IMR-90 (cell line): ENCODE measurements around the gene COG8.

Experiments
- BHLHE40 ChIP-seq: fragments of 150-350 bp; IDR thresholded peaks from 2 replicates; pipeline ENCODE4 v1.6.1; 2016; ENCODE audit warnings: mild to moderate bottlenecking, low read depth, low read length
- TF ChIP-seq, protein P1 (sequence below): conservative IDR thresholded peaks from 2 replicates; pipeline ENCODE4 v1.5.1; 2012; ENCODE audit warnings: mild to moderate bottlenecking, low read depth, low read length, improper control_type of control experiment

DNA sequence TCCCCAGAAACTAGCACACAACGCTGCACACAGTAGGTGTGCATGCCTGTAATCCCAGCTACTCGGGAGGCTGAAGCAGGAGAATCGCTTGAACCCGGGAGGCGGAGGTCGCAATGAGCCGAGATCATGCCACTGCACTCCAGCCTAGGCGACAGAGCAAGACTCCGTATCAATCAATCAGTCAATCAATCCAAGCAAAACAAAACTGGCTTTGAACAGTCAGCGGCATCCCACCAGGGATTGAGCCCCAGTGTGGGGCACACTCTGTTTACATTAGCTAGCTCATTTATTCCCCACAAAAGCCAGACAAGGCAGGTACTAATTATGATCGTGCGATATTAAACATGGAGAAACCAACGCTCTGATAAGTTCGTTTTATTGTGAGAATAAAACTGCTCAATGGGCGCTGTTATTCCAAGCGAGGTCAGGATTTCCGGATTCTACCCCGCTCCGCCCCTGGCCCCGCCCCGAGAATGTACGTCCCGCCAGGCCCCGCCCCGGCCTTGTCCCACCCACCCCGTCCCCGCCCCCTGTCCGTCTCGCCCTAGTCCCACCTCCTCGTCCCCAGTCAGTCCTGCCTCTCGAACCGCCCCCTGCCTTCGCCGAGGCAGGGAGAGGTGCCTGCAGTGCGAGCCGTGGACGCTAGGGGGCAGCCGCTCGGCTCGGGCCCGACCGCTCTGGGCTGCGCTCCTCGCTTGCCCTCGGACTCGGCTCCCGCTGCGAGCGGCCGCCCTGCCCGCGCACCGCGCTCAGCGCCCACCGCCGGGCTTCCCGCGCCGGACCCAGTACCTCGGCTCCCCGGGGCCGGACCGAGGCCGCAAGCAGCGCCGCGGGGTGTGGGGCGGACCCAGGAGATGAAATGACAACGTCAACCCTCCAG lies 28.5 kb downstream of the COG8 start, which contains the start of gene VPS4A:
- no peak for TF ChIP-seq BHLHE40
- TF ChIP-seq, protein P1, sequence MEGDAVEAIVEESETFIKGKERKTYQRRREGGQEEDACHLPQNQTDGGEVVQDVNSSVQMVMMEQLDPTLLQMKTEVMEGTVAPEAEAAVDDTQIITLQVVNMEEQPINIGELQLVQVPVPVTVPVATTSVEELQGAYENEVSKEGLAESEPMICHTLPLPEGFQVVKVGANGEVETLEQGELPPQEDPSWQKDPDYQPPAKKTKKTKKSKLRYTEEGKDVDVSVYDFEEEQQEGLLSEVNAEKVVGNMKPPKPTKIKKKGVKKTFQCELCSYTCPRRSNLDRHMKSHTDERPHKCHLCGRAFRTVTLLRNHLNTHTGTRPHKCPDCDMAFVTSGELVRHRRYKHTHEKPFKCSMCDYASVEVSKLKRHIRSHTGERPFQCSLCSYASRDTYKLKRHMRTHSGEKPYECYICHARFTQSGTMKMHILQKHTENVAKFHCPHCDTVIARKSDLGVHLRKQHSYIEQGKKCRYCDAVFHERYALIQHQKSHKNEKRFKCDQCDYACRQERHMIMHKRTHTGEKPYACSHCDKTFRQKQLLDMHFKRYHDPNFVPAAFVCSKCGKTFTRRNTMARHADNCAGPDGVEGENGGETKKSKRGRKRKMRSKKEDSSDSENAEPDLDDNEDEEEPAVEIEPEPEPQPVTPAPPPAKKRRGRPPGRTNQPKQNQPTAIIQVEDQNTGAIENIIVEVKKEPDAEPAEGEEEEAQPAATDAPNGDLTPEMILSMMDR: peak; percentile 96
